HepG2 (cell line): ENCODE data around the gene GRK4. TPM values are rescaled to one million over a fixed set of nuclear protein-coding genes. Genes with fewer than 3 reads are reported as not detected.

Experiments used
- SUZ12 ChIP-seq: fragments of 150-350 bp; IDR thresholded peaks from 2 replicates; pipeline ENCODE4 v1.6.1; 2014; ENCODE audit warnings: low read depth, low read length
- ZBTB8A ChIP-seq: sonication (generic); formaldehyde crosslinking; IDR thresholded peaks from 2 replicates; pipeline ENCODE4 v1.4.0; 2020; ENCODE audit warnings: mild to moderate bottlenecking, low read depth, missing genetic modification reagents, borderline replicate concordance
- ZNF570 ChIP-seq: sonication (generic); formaldehyde crosslinking; IDR thresholded peaks from 2 replicates; pipeline ENCODE4 v1.4.0; 2020; ENCODE audit warnings: mild to moderate bottlenecking, missing genetic modification reagents, borderline replicate concordance
- ZNF713 ChIP-seq: sonication (generic); formaldehyde crosslinking; IDR thresholded peaks from 2 replicates; pipeline ENCODE4 v1.4.0; 2020; ENCODE audit warnings: mild to moderate bottlenecking, missing genetic modification reagents
- polyA plus RNA-seq, 8 experiments: library from polyadenylated mRNA; depleted of rRNA in 3 of 8; stranded (reverse) in 7 of 8; unstranded in 1 of 8; fragments of >200 nt; fragmentation: Illumina TruSeq in 4 of 8; extraction: Trizol in 4 of 8; gene quantifications; 2 replicates each; pipeline versions ENCODE4 v1.2.1 to v1.2.3, GENCODE V29; 2011 to 2016; ENCODE audit warnings: low read depth in 4 of 8, missing spikeins in 1 of 8, mixed read lengths in 1 of 8; ENCODE audit not compliant: insufficient read depth in 1 of 8
- total RNA-seq, 5 experiments: library from RNA; depleted of rRNA; stranded (reverse); fragments of >200 nt; fragmentation: Illumina TruSeq; extraction: Trizol; gene quantifications; 2 replicates each; pipeline ENCODE4 v1.2.3, GENCODE V29; 2016; ENCODE audit warnings: low read depth in 1 of 5
- TF ChIP-seq, protein P1 (sequence below): sonication (generic); formaldehyde crosslinking; IDR thresholded peaks from 2 replicates; pipeline ENCODE4 v1.4.0; 2020; ENCODE audit warnings: missing genetic modification reagents, mild to moderate bottlenecking, borderline replicate concordance
- TF ChIP-seq, protein P2 (sequence below): sonication (generic); formaldehyde crosslinking; IDR thresholded peaks from 2 replicates; pipeline ENCODE4 v1.4.0; 2020; ENCODE audit warnings: missing genetic modification reagents
- TF ChIP-seq, protein P3 (sequence below): sonication (generic); formaldehyde crosslinking; IDR thresholded peaks from 2 replicates; pipeline ENCODE4 v1.5.0; 2020; ENCODE audit warnings: mild to moderate bottlenecking, missing genetic modification reagents, borderline replicate concordance
- TF ChIP-seq, protein P4 (sequence below): sonication (generic); formaldehyde crosslinking; IDR thresholded peaks from 2 replicates; pipeline ENCODE4 v1.4.0; 2020; ENCODE audit warnings: mild to moderate bottlenecking, missing genetic modification reagents
- TF ChIP-seq, protein P5 (sequence below): sonication (generic); formaldehyde crosslinking; IDR thresholded peaks from 2 replicates; pipeline ENCODE4 v1.9.0; 2021; ENCODE audit warnings: missing genetic modification reagents, borderline replicate concordance

GRK4 gene
- total and polyA plus RNA-seq, 2 of the 13 experiments (the other 11 are each of a cell fraction or from before 2014, with no cell fraction given) = 1.8 to 2.0 TPM

DNA sequence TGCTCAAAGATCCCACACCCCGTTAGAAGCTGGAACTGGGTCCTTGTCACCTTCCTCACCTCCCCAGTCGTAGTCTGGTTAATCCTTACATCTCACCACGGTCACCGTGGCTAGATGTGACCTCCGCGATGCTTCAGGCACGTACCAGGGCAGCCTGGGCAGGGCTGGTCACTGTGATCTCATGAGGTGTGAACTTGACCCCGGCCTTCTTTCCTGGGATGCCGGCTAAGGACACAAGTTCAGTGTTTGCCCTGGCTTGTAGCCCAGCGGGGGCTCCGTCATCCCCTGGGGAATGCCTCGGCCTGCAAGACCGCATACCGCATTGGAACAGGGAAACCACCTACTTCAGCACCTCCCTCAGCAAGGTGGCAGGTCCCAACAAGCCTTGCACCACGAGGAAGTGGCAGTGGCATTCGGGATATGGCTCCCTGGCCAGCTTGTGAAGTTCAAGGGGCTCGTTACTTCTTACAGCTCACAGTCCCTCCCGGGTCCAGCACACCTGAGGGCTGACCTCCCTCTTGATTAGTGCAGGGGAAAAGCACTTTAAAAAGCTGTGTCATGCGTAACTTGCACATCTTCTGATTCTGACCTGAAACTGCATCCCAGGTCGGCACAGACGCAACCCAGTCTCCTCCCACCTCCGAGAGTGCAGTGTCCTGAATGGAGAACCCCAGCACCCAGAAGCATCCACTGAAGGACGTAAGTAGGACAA, 26.1 kb upstream of the GRK4 start (continued):
- TF ChIP-seq ZBTB8A (no peak), SUZ12 (no peak), ZNF713 (CRISPR knock-in tag) (no peak), ZNF570 (CRISPR knock-in tag) (no peak)
- TF ChIP-seq, protein P1, sequence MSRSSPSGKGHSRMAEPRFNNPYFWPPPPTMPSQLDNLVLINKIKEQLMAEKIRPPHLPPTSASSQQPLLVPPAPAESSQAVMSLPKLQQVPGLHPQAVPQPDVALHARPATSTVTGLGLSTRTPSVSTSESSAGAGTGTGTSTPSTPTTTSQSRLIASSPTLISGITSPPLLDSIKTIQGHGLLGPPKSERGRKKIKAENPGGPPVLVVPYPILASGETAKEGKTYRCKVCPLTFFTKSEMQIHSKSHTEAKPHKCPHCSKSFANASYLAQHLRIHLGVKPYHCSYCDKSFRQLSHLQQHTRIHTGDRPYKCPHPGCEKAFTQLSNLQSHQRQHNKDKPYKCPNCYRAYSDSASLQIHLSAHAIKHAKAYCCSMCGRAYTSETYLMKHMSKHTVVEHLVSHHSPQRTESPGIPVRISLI = no peak; the same call in 1 of the 2 replicates
- TF ChIP-seq, protein P2, sequence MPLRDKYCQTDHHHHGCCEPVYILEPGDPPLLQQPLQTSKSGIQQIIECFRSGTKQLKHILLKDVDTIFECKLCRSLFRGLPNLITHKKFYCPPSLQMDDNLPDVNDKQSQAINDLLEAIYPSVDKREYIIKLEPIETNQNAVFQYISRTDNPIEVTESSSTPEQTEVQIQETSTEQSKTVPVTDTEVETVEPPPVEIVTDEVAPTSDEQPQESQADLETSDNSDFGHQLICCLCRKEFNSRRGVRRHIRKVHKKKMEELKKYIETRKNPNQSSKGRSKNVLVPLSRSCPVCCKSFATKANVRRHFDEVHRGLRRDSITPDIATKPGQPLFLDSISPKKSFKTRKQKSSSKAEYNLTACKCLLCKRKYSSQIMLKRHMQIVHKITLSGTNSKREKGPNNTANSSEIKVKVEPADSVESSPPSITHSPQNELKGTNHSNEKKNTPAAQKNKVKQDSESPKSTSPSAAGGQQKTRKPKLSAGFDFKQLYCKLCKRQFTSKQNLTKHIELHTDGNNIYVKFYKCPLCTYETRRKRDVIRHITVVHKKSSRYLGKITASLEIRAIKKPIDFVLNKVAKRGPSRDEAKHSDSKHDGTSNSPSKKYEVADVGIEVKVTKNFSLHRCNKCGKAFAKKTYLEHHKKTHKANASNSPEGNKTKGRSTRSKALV = peak; percentile 80
- TF ChIP-seq, protein P3, sequence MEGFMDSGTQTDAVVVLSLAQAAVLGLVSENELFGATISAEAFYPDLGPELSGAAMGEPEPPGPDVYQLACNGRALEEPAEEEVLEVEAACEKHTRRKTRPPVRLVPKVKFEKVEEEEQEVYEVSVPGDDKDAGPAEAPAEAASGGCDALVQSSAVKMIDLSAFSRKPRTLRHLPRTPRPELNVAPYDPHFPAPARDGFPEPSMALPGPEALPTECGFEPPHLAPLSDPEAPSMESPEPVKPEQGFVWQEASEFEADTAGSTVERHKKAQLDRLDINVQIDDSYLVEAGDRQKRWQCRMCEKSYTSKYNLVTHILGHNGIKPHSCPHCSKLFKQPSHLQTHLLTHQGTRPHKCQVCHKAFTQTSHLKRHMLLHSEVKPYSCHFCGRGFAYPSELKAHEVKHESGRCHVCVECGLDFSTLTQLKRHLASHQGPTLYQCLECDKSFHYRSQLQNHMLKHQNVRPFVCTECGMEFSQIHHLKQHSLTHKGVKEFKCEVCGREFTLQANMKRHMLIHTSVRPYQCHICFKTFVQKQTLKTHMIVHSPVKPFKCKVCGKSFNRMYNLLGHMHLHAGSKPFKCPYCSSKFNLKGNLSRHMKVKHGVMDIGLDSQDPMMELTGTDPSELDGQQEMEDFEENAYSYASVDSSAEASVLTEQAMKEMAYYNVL (CRISPR knock-in tag) = 0 out of 2 replicates have a peak, but pooled peaks have one; percentile 45
- TF ChIP-seq, protein P4, sequence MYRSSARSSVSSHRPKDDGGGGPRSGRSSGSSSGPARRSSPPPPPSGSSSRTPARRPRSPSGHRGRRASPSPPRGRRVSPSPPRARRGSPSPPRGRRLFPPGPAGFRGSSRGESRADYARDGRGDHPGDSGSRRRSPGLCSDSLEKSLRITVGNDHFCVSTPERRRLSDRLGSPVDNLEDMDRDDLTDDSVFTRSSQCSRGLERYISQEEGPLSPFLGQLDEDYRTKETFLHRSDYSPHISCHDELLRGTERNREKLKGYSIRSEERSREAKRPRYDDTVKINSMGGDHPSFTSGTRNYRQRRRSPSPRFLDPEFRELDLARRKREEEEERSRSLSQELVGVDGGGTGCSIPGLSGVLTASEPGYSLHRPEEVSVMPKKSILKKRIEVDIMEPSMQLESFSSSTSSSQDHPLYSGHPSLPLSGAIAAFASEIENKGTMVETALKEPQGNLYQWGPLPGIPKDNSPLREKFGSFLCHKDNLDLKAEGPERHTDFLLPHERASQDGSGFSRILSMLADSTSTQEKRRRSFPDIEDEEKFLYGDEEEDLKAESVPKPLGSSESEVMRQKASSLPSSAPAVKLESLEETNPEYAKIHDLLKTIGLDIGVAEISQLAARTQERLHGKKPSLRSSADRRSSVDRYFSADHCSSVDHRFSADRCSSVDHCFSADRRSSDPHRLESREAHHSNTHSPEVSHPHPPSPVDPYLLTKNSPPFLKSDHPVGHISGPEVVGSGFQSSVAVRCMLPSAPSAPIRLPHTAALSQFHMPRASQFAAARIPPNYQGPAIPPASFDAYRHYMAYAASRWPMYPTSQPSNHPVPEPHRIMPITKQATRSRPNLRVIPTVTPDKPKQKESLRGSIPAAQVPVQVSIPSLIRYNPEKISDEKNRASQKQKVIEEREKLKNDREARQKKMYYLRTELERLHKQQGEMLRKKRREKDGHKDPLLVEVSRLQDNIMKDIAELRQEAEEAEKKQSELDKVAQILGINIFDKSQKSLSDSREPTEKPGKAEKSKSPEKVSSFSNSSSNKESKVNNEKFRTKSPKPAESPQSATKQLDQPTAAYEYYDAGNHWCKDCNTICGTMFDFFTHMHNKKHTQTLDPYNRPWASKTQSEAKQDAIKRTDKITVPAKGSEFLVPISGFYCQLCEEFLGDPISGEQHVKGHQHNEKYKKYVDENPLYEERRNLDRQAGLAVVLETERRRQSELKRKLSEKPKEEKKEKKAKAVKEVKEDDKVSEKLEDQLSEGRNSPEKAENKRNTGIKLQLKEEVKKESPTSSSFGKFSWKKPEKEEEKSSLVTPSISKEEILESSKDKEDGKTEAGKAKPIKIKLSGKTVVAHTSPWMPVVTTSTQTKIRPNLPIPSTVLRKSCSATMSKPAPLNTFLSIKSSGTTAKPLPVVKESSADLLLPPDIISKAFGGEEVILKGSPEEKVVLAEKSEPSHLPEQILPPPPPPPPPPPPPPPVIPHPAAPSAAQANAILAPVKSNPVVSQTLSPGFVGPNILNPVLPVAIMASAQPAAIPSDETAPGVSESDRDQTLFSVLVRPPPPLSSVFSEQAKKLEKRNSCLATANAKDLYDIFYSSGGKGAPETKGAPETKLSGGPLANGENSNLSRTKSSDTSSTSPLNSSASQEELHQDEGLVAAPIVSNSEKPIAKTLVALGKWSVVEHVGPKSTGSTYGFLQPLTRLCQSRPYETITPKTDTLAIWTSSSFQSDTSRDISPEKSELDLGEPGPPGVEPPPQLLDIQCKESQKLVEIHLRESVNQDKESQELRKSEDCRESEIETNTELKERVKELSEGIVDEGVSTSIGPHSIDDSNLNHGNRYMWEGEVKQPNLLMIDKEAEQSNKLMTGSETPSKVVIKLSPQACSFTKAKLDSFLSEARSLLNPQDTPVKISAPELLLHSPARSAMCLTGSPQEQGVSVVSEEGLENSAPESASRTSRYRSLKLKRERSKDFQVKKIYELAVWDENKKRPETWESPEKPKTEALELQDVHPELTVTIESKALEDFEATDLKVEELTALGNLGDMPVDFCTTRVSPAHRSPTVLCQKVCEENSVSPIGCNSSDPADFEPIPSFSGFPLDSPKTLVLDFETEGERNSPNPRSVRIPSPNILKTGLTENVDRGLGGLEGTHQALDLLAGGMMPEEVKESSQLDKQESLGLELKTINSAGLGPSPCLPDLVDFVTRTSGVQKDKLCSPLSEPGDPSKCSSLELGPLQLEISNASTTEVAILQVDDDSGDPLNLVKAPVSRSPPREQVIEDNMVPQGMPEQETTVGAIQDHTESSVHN (CRISPR knock-in tag) = peak; percentile 70; the same call in 1 of the 2 replicates
- TF ChIP-seq, protein P5, sequence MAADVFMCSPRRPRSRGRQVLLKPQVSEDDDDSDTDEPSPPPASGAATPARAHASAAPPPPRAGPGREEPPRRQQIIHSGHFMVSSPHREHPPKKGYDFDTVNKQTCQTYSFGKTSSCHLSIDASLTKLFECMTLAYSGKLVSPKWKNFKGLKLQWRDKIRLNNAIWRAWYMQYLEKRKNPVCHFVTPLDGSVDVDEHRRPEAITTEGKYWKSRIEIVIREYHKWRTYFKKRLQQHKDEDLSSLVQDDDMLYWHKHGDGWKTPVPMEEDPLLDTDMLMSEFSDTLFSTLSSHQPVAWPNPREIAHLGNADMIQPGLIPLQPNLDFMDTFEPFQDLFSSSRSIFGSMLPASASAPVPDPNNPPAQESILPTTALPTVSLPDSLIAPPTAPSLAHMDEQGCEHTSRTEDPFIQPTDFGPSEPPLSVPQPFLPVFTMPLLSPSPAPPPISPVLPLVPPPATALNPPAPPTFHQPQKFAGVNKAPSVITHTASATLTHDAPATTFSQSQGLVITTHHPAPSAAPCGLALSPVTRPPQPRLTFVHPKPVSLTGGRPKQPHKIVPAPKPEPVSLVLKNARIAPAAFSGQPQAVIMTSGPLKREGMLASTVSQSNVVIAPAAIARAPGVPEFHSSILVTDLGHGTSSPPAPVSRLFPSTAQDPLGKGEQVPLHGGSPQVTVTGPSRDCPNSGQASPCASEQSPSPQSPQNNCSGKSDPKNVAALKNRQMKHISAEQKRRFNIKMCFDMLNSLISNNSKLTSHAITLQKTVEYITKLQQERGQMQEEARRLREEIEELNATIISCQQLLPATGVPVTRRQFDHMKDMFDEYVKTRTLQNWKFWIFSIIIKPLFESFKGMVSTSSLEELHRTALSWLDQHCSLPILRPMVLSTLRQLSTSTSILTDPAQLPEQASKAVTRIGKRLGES (CRISPR knock-in tag) = no peak
